D721Med (cell line): ENCODE results near the gene CCDC88C.

Experiments
- DNase-seq: peaks from one replicate; pipeline ENCODE4 v3.0.0; 2011; ENCODE audit warnings: low spot score; ENCODE audit not compliant: insufficient read length
- FAIRE-seq: peaks from 2 replicates; lab custom pipeline; 2011; peaks lifted over from hg19 to GRCh38; lab: Jason Lieb, UNC
- CTCF ChIP-seq: IDR thresholded peaks from 2 replicates; pipeline ENCODE4 v1.5.1; 2012; ENCODE audit warnings: mild to moderate bottlenecking, control low read depth; ENCODE audit not compliant: insufficient read depth; ENCODE audit errors: missing control alignments

The CCDC88C gene

DNA sequence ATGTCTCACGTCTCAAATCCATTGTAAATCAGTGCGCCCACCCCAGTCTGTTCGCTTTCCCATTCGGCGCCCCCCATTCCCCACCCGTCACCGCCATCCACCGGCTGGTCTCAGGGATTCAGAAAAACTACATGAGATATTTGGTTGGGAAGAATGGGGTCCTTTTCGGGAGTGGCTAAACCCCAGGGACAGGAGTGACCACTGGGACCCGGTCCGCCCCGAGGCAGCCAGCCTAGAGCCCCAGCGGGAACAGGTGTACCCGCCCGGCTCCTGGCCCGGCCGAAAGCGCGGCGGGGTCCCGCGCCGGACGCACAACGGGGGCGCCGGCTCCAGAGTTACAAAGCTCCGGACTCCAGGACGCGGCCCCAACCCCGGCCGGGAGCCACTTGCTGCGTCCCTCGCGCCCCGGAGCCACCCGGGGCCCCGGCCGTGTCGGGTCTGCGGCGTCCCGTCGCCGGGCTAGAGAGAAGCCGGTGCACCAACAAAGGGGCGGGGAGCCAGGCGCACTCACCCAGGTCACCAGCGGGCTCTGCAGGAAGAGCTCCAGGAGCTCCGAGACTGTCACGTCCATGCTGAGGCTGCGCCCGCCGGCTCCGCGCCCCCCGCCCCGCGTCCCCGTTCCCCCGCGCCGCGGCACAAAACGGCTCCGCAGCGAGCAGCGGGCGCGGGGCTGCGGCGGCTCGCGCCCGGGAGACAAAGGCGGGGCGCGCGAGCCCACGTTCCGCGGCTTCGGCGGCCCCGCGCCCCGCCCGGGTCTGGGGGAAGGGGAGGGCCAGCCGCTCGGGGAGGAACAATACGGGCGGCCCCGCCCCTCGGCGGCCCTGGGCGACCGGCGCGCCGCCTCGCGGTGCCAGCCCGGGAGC, at the start of gene CCDC88C:
TSS of gene CCDC88C (minus strand) at position 701 of the 863 bp plus-strand sequence. CDS start at position 571, 130 bp downstream.
- peak; percentile 4 for TF ChIP-seq CTCF
- no peak for FAIRE-seq
- DNase-seq = no peak

- no peak for FAIRE-seq
- no peak for TF ChIP-seq CTCF
Measured at GRCh38 chr14:91466192-91466591, 48.6 kb upstream of the CCDC88C start.

DNA sequence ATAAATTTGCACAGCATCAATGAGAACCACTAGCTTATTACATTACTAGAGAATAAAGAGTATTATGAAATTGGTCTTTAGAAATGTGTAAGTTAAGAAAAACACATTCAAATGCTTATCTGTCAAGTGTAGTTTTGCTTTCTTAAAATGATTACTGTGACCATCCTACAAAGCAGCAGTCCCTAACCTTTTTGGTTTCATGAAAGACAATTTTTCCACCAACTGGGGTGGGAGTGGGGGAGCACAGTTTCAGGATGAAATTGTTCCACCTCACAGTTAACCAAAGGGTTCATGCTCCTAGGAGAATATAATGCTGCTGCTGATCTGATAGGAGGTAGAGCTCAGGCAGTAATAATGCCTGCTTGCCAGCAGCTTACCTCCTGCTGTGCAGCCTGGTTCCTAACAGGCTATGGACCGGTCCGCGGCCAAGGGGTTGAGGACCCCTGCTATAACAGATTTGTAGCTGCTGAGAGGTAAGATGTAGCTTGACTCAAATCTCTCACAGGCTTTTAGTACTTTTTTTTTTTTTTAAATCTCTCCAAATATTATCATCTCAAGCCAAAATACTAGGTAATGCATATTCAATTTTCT, 47.1 kb upstream of the CCDC88C start:
- TF ChIP-seq CTCF = no peak
- DNase-seq = no peak
- no peak for FAIRE-seq

More at GRCh38 chr14:91466192-91466591, 48.6 kb upstream of the CCDC88C start:
- DNase-seq = no peak

DNA sequence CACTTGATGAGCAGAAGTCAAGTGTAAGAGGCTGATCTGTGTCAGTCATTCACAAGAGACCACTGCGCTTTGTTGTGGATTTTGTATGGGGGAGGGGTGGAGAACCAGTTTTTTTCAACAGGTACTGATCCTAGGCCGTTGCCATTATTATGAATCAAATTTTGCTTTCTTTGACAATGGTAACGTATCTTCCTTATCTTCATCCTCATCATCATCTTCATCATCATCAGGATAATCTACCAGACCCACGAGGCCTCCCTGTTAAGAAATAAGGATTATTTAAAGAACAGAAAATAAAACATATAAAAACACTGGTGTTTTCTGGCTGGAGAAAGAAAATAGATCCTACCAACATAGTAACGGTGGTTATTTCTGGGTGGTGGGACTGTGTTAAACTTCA, 41.0 kb upstream of the CCDC88C start:
- no peak for TF ChIP-seq CTCF
- DNase-seq (no peak), FAIRE-seq (no peak)

- DNase-seq (no peak), FAIRE-seq (no peak)
- no peak for TF ChIP-seq CTCF
Measured at GRCh38 chr14:91456283-91456682, 38.7 kb upstream of the CCDC88C start.

- FAIRE-seq (no peak), DNase-seq (no peak)
- no peak for TF ChIP-seq CTCF
Measured at GRCh38 chr14:91454580-91454979, 37.0 kb upstream of the CCDC88C start.

DNA sequence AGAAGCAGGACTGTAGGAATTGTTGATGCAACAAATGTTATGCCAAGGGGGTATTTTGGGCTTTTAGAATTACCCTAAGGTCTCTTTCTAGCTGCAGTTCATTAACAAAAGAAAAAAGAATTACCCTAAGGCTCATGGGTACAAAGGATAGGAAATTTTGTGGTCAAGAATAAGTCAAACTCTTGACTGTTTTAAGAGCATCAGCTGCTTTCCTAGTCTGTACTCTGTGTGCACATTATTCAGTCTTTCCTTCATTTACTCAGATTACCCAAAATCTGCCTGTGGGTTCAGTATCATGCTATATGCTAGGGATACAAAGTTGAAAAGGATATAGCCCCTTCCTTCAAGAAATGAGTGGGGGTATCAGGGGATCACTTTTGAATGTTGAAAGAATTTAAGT, 36.5 kb upstream of the CCDC88C start:
- TF ChIP-seq CTCF = no peak
- DNase-seq (no peak), FAIRE-seq (no peak)
